IMR-90 (cell line): ENCODE measurements around the gene ADCY2. TPM values are rescaled to one million over a fixed set of nuclear protein-coding genes. Genes with fewer than 3 reads are reported as not detected.

Experiments used
- ATAC-seq: fragments of 200-7000 bp; cut with Tn5 transposase; 2 replicates; pipeline ENCODE4 v1.9.1; 2020; ENCODE audit warnings: low read depth, mild to moderate bottlenecking, moderate library complexity
- BruUV-seq: library from RNA; stranded (reverse); fragments of 400-500 nt; replicated peaks from 2 replicates; lab custom pipeline; 2021; lab: Mats Ljungman, UMichigan
- CTCF ChIA-PET: fragments of 300-600 bp; formaldehyde crosslinking; extraction: SDS; loops from one replicate; lab custom pipeline; 2021; ENCODE audit warnings: antibody characterized with exemption; lab: Yijun Ruan, JAX
- POLR2A ChIA-PET: fragments of 300-600 bp; sonication (Branson Sonifier 250); formaldehyde crosslinking; loops from one replicate; lab custom pipeline; 2022; ENCODE audit warnings: antibody characterized with exemption; ENCODE audit not compliant: unreplicated experiment; lab: Charles Lee
- DNase-seq: peaks from one replicate; pipeline ENCODE4 v3.0.0; 2013
- H2AFZ ChIP-seq: replicated peaks from 2 replicates; pipeline ENCODE3; 2013; ENCODE audit warnings: low read length, mild to moderate bottlenecking; ENCODE audit not compliant: poor library complexity
- H2AK5ac ChIP-seq: 2 replicates; pipeline ENCODE4 v1.6.1; 2013; ENCODE audit warnings: low read depth, low read length, inconsistent platforms
- H2AK9ac ChIP-seq: replicated peaks from 2 replicates; pipeline ENCODE3; 2013; ENCODE audit warnings: mild to moderate bottlenecking, low read depth, low read length, moderate library complexity; ENCODE audit not compliant: poor library complexity
- H2BK120ac ChIP-seq: 2 replicates; pipeline ENCODE4 v1.6.1; 2013; ENCODE audit warnings: low read depth, low read length, inconsistent platforms
- H2BK15ac ChIP-seq: 3 replicates; pipeline ENCODE4 v1.6.1; 2013; ENCODE audit warnings: low read depth, low read length, inconsistent platforms
- H2BK20ac ChIP-seq: 2 replicates; pipeline ENCODE4 v1.6.1; 2013; ENCODE audit warnings: low read depth, mild to moderate bottlenecking, inconsistent platforms, low read length, moderate library complexity
- H2BK5ac ChIP-seq: 2 replicates; pipeline ENCODE4 v1.6.1; 2013; ENCODE audit warnings: mild to moderate bottlenecking, low read depth, low read length, inconsistent platforms; ENCODE audit not compliant: poor library complexity, severe bottlenecking
- H3K14ac ChIP-seq: replicated peaks from 2 replicates; pipeline ENCODE4 v1.6.1; 2013; ENCODE audit warnings: low read depth, low read length, inconsistent platforms
- H3K18ac ChIP-seq: 2 replicates; pipeline ENCODE4 v1.6.1; 2013; ENCODE audit warnings: low read depth, low read length, control low read depth
- H3K23ac ChIP-seq: 2 replicates; pipeline ENCODE4 v1.6.1; 2013; ENCODE audit warnings: low read depth, low read length, inconsistent platforms
- H3K27ac ChIP-seq: 2 replicates; pipeline ENCODE4 v1.5.1; 2013; ENCODE audit warnings: mild to moderate bottlenecking, control low read depth, low read length; ENCODE audit not compliant: insufficient read depth
- H3K27me3 ChIP-seq: 2 replicates; pipeline ENCODE4 v1.6.1; 2013; ENCODE audit warnings: low read length; ENCODE audit not compliant: control insufficient read depth, insufficient read depth
- H3K36me3 ChIP-seq: 2 replicates; pipeline ENCODE4 v1.6.1; 2013; ENCODE audit warnings: low read length, mixed read lengths; ENCODE audit not compliant: control insufficient read depth, insufficient read depth
- H3K4ac ChIP-seq: 2 replicates; pipeline ENCODE4 v1.6.1; 2013; ENCODE audit warnings: low read depth, low read length, inconsistent platforms
- H3K4me1 ChIP-seq: 2 replicates; pipeline ENCODE4 v1.6.1; 2013; ENCODE audit warnings: low read length, mixed read lengths; ENCODE audit not compliant: control insufficient read depth, insufficient read depth
- H3K4me2 ChIP-seq: 2 replicates; pipeline ENCODE4 v1.6.1; 2013; ENCODE audit warnings: low read depth, mild to moderate bottlenecking, control low read depth, low read length, moderate library complexity
- H3K4me3 ChIP-seq: 2 replicates; pipeline ENCODE4 v1.5.1; 2013; ENCODE audit warnings: low read depth, mild to moderate bottlenecking, control low read depth, low read length, moderate library complexity; ENCODE audit not compliant: insufficient read depth
- H3K56ac ChIP-seq: 2 replicates; pipeline ENCODE4 v1.6.1; 2013; ENCODE audit warnings: low read length, inconsistent platforms; ENCODE audit not compliant: insufficient read depth; ENCODE audit errors: extremely low read depth
- H3K79me1 ChIP-seq, 2 experiments: 2 replicates each; pipeline ENCODE4 v1.6.1; 2013; ENCODE audit warnings: low read length in 2 of 2, inconsistent platforms in 1 of 2, low read depth in 1 of 2
- H3K9ac ChIP-seq: 2 replicates; pipeline ENCODE4 v1.6.1; 2013; ENCODE audit warnings: low read depth, low read length, control low read depth
- H3K9me1 ChIP-seq: 2 replicates; pipeline ENCODE4 v1.6.1; 2013; ENCODE audit warnings: low read length, inconsistent platforms; ENCODE audit not compliant: insufficient read depth
- H3K9me3 ChIP-seq: 2 replicates; pipeline ENCODE4 v1.6.1; 2013; ENCODE audit warnings: low read length; ENCODE audit not compliant: control insufficient read depth, insufficient read depth
- H4K20me1 ChIP-seq: 2 replicates; pipeline ENCODE4 v1.6.1; 2013; ENCODE audit warnings: low read length, inconsistent platforms; ENCODE audit not compliant: insufficient read depth
- H4K5ac ChIP-seq: 2 replicates; pipeline ENCODE4 v1.6.1; 2013; ENCODE audit warnings: mild to moderate bottlenecking, low read depth, low read length, control low read depth
- H4K8ac ChIP-seq, 2 experiments: 2 replicates each; pipeline ENCODE4 v1.6.1; 2013; ENCODE audit warnings: low read depth in 2 of 2, low read length in 2 of 2, control low read depth in 1 of 2, inconsistent platforms in 1 of 2
- H4K91ac ChIP-seq: 2 replicates; pipeline ENCODE4 v1.6.1; 2013; ENCODE audit warnings: low read depth, low read length, inconsistent platforms; ENCODE audit not compliant: insufficient read depth
- BHLHE40 ChIP-seq: fragments of 150-350 bp; IDR thresholded peaks from 2 replicates; pipeline ENCODE4 v1.6.1; 2016; ENCODE audit warnings: mild to moderate bottlenecking, low read depth, low read length
- FOS ChIP-seq: fragments of 150-350 bp; IDR thresholded peaks from 2 replicates; pipeline ENCODE4 v1.6.1; 2016; ENCODE audit warnings: low read depth, low read length
- NFE2L2 ChIP-seq: fragments of 150-350 bp; IDR thresholded peaks from 2 replicates; pipeline ENCODE4 v1.6.1; 2016; ENCODE audit warnings: low read depth, mild to moderate bottlenecking, low read length
- POLR2A ChIP-seq: IDR thresholded peaks from 2 replicates; pipeline ENCODE4 v1.6.1; 2012; ENCODE audit warnings: mild to moderate bottlenecking, low read depth, low read length
- RAD21 ChIP-seq: IDR thresholded peaks from 2 replicates; pipeline ENCODE4 v1.6.1; 2012; ENCODE audit warnings: low read length, improper control_type of control experiment
- RFX5 ChIP-seq: IDR thresholded peaks from 2 replicates; pipeline ENCODE4 v1.8.0; 2012; ENCODE audit warnings: low read depth, mild to moderate bottlenecking, low read length, moderate library complexity
- dilution Hi-C: fragments of 300-500 bp; cut with HindIII; formaldehyde crosslinking; loops from one replicate; pipeline ENCODE4 v1.14.3; 2018; ENCODE audit warnings: low sequenced_read_pairs; ENCODE audit not compliant: unreplicated experiment
- in situ Hi-C: fragments of 300-500 bp; cut with MboI; formaldehyde crosslinking; loops from 3 replicates; pipeline ENCODE4 v1.14.3; 2019; ENCODE audit warnings: low sequenced_read_pairs, inconsistent platforms, mixed read lengths
- intact Hi-C: fragments of 100-400 bp; cut with micrococcal nuclease; formaldehyde crosslinking; loops from 2 replicates; pipeline ENCODE4 v1.10.0; 2022
- polyA plus RNA-seq, 3 experiments: library from polyadenylated mRNA; depleted of rRNA; stranded (reverse); fragments of >200 nt; gene quantifications; 2 replicates each; pipeline ENCODE4 v1.2.3, GENCODE V29; 2012; ENCODE audit warnings: low replicate concordance in 1 of 3
- total RNA-seq: library from RNA; depleted of rRNA; stranded (reverse); fragments of >200 nt; gene quantifications from 2 replicates; pipeline ENCODE4 v1.2.3, GENCODE V29; 2012

The ADCY2 gene
- total and polyA plus RNA-seq, 2 of the 4 experiments (the other 2 are of a cell fraction) = not detected

DNA sequence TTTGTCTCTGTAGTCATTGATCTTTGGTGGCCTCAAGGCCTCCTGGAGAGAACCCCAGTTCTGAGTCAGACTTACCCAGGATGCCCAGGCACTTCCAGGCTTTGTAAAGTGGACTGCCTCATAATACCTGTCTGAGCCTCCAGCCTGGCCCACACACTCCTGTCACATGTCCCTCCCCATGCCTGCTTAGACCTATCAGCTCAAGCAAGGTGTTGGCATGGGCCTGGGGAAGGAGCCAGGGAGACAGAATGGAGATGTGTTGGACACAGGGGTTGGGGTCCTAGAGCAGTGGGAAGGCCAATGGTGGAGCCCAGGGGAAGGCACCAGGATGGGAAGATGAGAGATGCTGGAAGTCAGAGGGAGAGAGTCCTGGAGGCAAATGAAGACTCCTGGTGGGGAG, 318.8 kb downstream of the ADCY2 start:
- H3K4me3 ChIP-seq = no peak overlapping the region
- no peak overlapping the region for H3K18ac ChIP-seq
- no peak overlapping the region for H2BK20ac ChIP-seq
- H2AK9ac ChIP-seq = no peak overlapping the region
- H3K27ac ChIP-seq = no peak overlapping the region
- no peaks in the 10 kb centered on the region for H3K79me1 ChIP-seq
- TF ChIP-seq BHLHE40 (no peak), RAD21 (no peak), RFX5 (no peak), NFE2L2 (no peak), POLR2A (no peak), FOS (no peak)
- CTCF ChIA-PET = no interaction called here
- no peak overlapping the region for H3K4me2 ChIP-seq
- intact Hi-C loops = no loop called here
- H4K8ac ChIP-seq = no peak overlapping the region
- DNase-seq (no peak), ATAC-seq (no peak)
- H4K91ac ChIP-seq = no peak overlapping the region
- H4K20me1 ChIP-seq = no peaks in the 10 kb centered on the region
- no peak overlapping the region for H2AK5ac ChIP-seq
- H3K9me3 ChIP-seq = peaks cover 7% of the 10 kb centered on the region; the same call in 1 of the 2 replicates
- in situ Hi-C loops = no loop called here
- H2BK120ac ChIP-seq = no peak overlapping the region
- H3K56ac ChIP-seq = no peak overlapping the region
- no peak overlapping the region for H3K4ac ChIP-seq
- H4K5ac ChIP-seq = no peak overlapping the region
- no peak overlapping the region for H3K23ac ChIP-seq
- H3K27me3 ChIP-seq = no peaks in the 10 kb centered on the region
- H2BK15ac ChIP-seq = no peak overlapping the region
- H3K9me1 ChIP-seq = no peaks in the 10 kb centered on the region
- H3K9ac ChIP-seq = no peak overlapping the region
- no peak overlapping the region for H3K14ac ChIP-seq
- dilution Hi-C loops = no loop called here
- no peaks in the 10 kb centered on the region for H3K4me1 ChIP-seq
- BruUV-seq = no TSS peak
- no peaks in the 10 kb centered on the region for H3K36me3 ChIP-seq
- H2AFZ ChIP-seq = no peak overlapping the region
- no peak overlapping the region for H2BK5ac ChIP-seq
- POLR2A ChIA-PET = no interaction called here
